ENCODE measurements around the gene TACC2. TPM values are rescaled to one million over a fixed set of nuclear protein-coding genes. Genes with fewer than 3 reads are reported as not detected.

TACC2 gene
- total RNA-seq, 4 donors from 2014 or later = 31.0 to 52.5 (median 42.2) TPM

DNA sequence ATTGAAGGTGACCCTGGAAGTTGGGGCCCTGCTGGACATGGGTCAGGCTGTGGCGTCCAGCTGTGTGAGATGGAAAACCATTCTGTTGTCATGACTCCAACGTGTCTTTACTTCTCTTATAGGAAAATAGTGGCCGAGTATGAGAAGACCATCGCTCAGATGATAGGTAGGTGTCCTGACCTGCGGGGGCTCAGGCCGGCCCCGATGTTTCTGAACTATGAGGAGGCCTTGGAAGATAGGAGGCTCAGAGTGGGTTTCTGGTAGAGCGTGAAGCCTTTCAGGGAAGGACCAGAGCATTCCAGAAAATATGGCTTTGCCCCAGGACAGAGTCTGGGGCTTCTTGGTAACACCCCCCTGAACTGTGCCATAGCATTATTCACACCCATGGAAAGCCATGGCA, 252.9 kb downstream of the TACC2 start:
- TF ChIP-seq EP300 (IDR thresholded peaks at IDR 0.05) = no peak
- TF ChIP-seq, protein P1, sequence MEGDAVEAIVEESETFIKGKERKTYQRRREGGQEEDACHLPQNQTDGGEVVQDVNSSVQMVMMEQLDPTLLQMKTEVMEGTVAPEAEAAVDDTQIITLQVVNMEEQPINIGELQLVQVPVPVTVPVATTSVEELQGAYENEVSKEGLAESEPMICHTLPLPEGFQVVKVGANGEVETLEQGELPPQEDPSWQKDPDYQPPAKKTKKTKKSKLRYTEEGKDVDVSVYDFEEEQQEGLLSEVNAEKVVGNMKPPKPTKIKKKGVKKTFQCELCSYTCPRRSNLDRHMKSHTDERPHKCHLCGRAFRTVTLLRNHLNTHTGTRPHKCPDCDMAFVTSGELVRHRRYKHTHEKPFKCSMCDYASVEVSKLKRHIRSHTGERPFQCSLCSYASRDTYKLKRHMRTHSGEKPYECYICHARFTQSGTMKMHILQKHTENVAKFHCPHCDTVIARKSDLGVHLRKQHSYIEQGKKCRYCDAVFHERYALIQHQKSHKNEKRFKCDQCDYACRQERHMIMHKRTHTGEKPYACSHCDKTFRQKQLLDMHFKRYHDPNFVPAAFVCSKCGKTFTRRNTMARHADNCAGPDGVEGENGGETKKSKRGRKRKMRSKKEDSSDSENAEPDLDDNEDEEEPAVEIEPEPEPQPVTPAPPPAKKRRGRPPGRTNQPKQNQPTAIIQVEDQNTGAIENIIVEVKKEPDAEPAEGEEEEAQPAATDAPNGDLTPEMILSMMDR (IDR thresholded peaks at IDR 0.05) = no peak
- no peak for TF ChIP-seq POLR2A (IDR thresholded peaks at IDR 0.05)
- H3K27me3 ChIP-seq = no peaks in the 10 kb centered on the region
- H3K4me3 ChIP-seq = no peak overlapping the region
- peaks cover 0 to 45% (median 0%) of the 10 kb centered on the region in 3 donors for H3K36me3 ChIP-seq
- H3K4me1 ChIP-seq = peaks cover 0 to 31% (median 2%) of the 10 kb centered on the region in 4 donors
- no peak for DNase-seq (ENCODE audit: low spot score in 2 of 2)
- H3K9me3 ChIP-seq = no peaks in the 10 kb centered on the region
- WGBS, 2 donors = 90 to 91% methylated on average over 8 of the region's 8 CpGs
- no peak overlapping the region for H3K27ac ChIP-seq

- peaks cover 0 to 30% (median 0%) of the 10 kb centered on the region in 3 donors for H3K36me3 ChIP-seq
- no peak overlapping the region for H3K4me3 ChIP-seq
- H3K27me3 ChIP-seq = no peaks in the 10 kb centered on the region
- no peaks in the 10 kb centered on the region for H3K9me3 ChIP-seq
- peak in 1 of 2 donors; percentile 80 for TF ChIP-seq EP300 (IDR thresholded peaks at IDR 0.05)
- no peak for TF ChIP-seq POLR2A (IDR thresholded peaks at IDR 0.05)
- TF ChIP-seq, protein P1 (IDR thresholded peaks at IDR 0.05) = no peak
- 72 to 76% methylated on average over 2 of the region's 2 CpGs for WGBS, 2 donors
- H3K27ac ChIP-seq = peak overlapping the region in 2 of 4 donors; percentile 77
- DNase-seq (ENCODE audit: low spot score in 2 of 2) = peak in 1 of 2 donors; percentile 43
- H3K4me1 ChIP-seq = peaks cover 0 to 31% (median 2%) of the 10 kb centered on the region in 4 donors
Observed at GRCh38 chr10:122243550-122243949, 254.6 kb downstream of the TACC2 start.

GRCh38 chr10:122244001-122244975, 255.3 kb downstream of the TACC2 start:
- H3K9me3 ChIP-seq = no peaks in the 10 kb centered on the region
- peak overlapping the region in 2 of 4 donors; percentile 77 for H3K27ac ChIP-seq
- TF ChIP-seq, protein P1 (IDR thresholded peaks at IDR 0.05) = no peak
- no peak overlapping the region for H3K4me3 ChIP-seq
- no peaks in the 10 kb centered on the region for H3K27me3 ChIP-seq
- peaks cover 0 to 31% (median 2%) of the 10 kb centered on the region in 4 donors for H3K4me1 ChIP-seq
- DNase-seq (ENCODE audit: low spot score in 2 of 2) = no peak
- H3K36me3 ChIP-seq = peaks cover 0 to 31% (median 0%) of the 10 kb centered on the region in 3 donors
- WGBS, 2 donors = 65 to 68% methylated on average over 11 of the region's 11 CpGs

GRCh38 chr10:122245136-122245535, 256.2 kb downstream of the TACC2 start:
- no peak for DNase-seq (ENCODE audit: low spot score in 2 of 2)
- Histone ChIP-seq H3K27me3 (no peaks in the 10 kb centered on the region), H3K27ac (peak overlapping the region in 2 of 4 donors; percentile 24 to 38), H3K4me1 (peaks cover 0 to 31% (median 2%) of the 10 kb centered on the region in 4 donors), H3K36me3 (peaks cover 0 to 32% (median 0%) of the 10 kb centered on the region in 3 donors), H3K9me3 (no peaks in the 10 kb centered on the region), H3K4me3 (no peak overlapping the region)
- 48 to 60% methylated on average over 4 of the region's 4 CpGs for WGBS, 2 donors
- TF ChIP-seq EP300 (IDR thresholded peaks at IDR 0.05) (no peak), POLR2A (IDR thresholded peaks at IDR 0.05) (no peak)
- TF ChIP-seq, protein P1 (IDR thresholded peaks at IDR 0.05) = no peak

GRCh38 chr10:122245897-122246296, 256.9 kb downstream of the TACC2 start:
- Histone ChIP-seq H3K27me3 (no peaks in the 10 kb centered on the region), H3K36me3 (peaks cover 0 to 25% (median 0%) of the 10 kb centered on the region in 3 donors), H3K9me3 (no peaks in the 10 kb centered on the region), H3K4me1 (peaks cover 0 to 31% (median 2%) of the 10 kb centered on the region in 4 donors), H3K4me3 (no peak overlapping the region), H3K27ac (peak overlapping the region in 2 of 4 donors; percentile 17 to 41)
- TF ChIP-seq POLR2A (IDR thresholded peaks at IDR 0.05) (no peak), EP300 (IDR thresholded peaks at IDR 0.05) (no peak)
- TF ChIP-seq, protein P1 (IDR thresholded peaks at IDR 0.05) = no peak
- DNase-seq (ENCODE audit: low spot score in 2 of 2) = no peak
- WGBS, 2 donors = 62 to 84% methylated on average over 9 to 11 of the region's 11 CpGs

Measured in tibial nerve (tissue), 4 donors.